HepG2 (cell line): Measurements from ENCODE around the gene TMEM187. TPM values are rescaled to one million over a fixed set of nuclear protein-coding genes. Genes with fewer than 3 reads are reported as not detected.

ENCODE experiments used
- FOXK2 ChIP-seq: fragments of 450-650 bp; IDR thresholded peaks from 2 replicates; pipeline ENCODE4 v1.6.1; 2016
- HHEX ChIP-seq: IDR thresholded peaks from 2 replicates; pipeline ENCODE4 v1.6.1; 2016; ENCODE audit warnings: control low read depth
- HMG20A ChIP-seq: IDR thresholded peaks from 2 replicates; pipeline ENCODE4 v1.6.1; 2016; ENCODE audit warnings: borderline replicate concordance
- HNF4A ChIP-seq: sonication (generic); formaldehyde crosslinking; IDR thresholded peaks from 2 replicates; pipeline ENCODE4 v1.4.0; 2020; ENCODE audit warnings: missing genetic modification reagents
- JDP2 ChIP-seq: sonication (generic); formaldehyde crosslinking; IDR thresholded peaks from 2 replicates; pipeline ENCODE4 v1.8.1; 2022; ENCODE audit warnings: missing genetic modification reagents, borderline replicate concordance
- KDM3A ChIP-seq: IDR thresholded peaks from 2 replicates; pipeline ENCODE4 v1.6.1; 2018; ENCODE audit warnings: low read depth, missing compliant biosample characterization
- KLF6 ChIP-seq: IDR thresholded peaks from 2 replicates; pipeline ENCODE4 v1.8.0; 2016; ENCODE audit warnings: missing biosample characterization, missing genetic modification reagents
- MAFK ChIP-seq, 2 experiments: IDR thresholded peaks in 1 of 2; conservative IDR thresholded peaks in 1 of 2; 2 replicates each; pipeline ENCODE4 v1.6.1; 2011; ENCODE audit warnings: improper control_type of control experiment in 2 of 2, low read length in 2 of 2
- NONO ChIP-seq, 2 experiments: fragments of 450-650 bp in 1 of 2; sonication (generic) in 1 of 2; formaldehyde crosslinking in 1 of 2; IDR thresholded peaks in 1 of 2; conservative IDR thresholded peaks in 1 of 2; 2 replicates each; pipeline versions ENCODE4 v1.6.1 to v1.8.0; 2017 to 2022; ENCODE audit warnings: mild to moderate bottlenecking in 1 of 2, missing genetic modification reagents in 1 of 2, moderate library complexity in 1 of 2
- PCBP2 ChIP-seq: fragments of 200-400 bp; formaldehyde crosslinking; optimal IDR thresholded peaks from 2 replicates; pipeline ENCODE3; 2018; ENCODE audit warnings: low read length, low read depth; ENCODE audit not compliant: poor library complexity, severe bottlenecking
- POGK ChIP-seq: sonication (generic); formaldehyde crosslinking; conservative IDR thresholded peaks from 2 replicates; pipeline ENCODE4 v1.8.0; 2022; ENCODE audit warnings: mild to moderate bottlenecking, moderate library complexity, missing genetic modification reagents
- RAD21 ChIP-seq: fragments of 450-650 bp; formaldehyde crosslinking; IDR thresholded peaks from 2 replicates; pipeline ENCODE4 v1.5.0; 2020; ENCODE audit warnings: mild to moderate bottlenecking
- SP1 ChIP-seq, 2 experiments: fragments of 450-650 bp in 1 of 2; sonication (generic) in 1 of 2; formaldehyde crosslinking in 1 of 2; IDR thresholded peaks; 2 replicates each; pipeline versions ENCODE4 v1.4.0 to v1.6.1; 2016 to 2020; ENCODE audit warnings: missing genetic modification reagents in 1 of 2
- SRY ChIP-seq: sonication (generic); formaldehyde crosslinking; IDR thresholded peaks from 2 replicates; pipeline ENCODE4 v1.8.0; 2022; ENCODE audit warnings: mild to moderate bottlenecking, missing genetic modification reagents
- STAG1 ChIP-seq: sonication (generic); formaldehyde crosslinking; IDR thresholded peaks from 2 replicates; pipeline ENCODE4 v1.4.0; 2020; ENCODE audit warnings: missing genetic modification reagents
- TSC22D2 ChIP-seq: sonication (generic); formaldehyde crosslinking; IDR thresholded peaks from 2 replicates; pipeline ENCODE4 v1.5.1; 2020; ENCODE audit warnings: missing genetic modification reagents, mild to moderate bottlenecking, borderline replicate concordance
- ZBTB33 ChIP-seq: sonication (generic); formaldehyde crosslinking; IDR thresholded peaks from 2 replicates; pipeline ENCODE4 v1.4.0; 2020; ENCODE audit warnings: missing genetic modification reagents
- ZNF20 ChIP-seq: sonication (generic); formaldehyde crosslinking; IDR thresholded peaks from 2 replicates; pipeline ENCODE4 v1.4.0; 2020; ENCODE audit warnings: mild to moderate bottlenecking, moderate library complexity, missing genetic modification reagents
- ZNF354B ChIP-seq: sonication (generic); formaldehyde crosslinking; IDR thresholded peaks from 2 replicates; pipeline ENCODE4 v1.8.0; 2022; ENCODE audit warnings: mild to moderate bottlenecking, missing genetic modification reagents
- ZNF629 ChIP-seq: sonication (generic); formaldehyde crosslinking; conservative IDR thresholded peaks from 2 replicates; pipeline ENCODE4 v1.5.0; 2020; ENCODE audit warnings: missing genetic modification reagents
- ZNF639 ChIP-seq: conservative IDR thresholded peaks from 2 replicates; pipeline ENCODE4 v1.6.1; 2018; ENCODE audit warnings: missing genetic modification reagents
- ZNF75D ChIP-seq: sonication (generic); formaldehyde crosslinking; IDR thresholded peaks from 2 replicates; pipeline ENCODE4 v1.8.1; 2023; ENCODE audit warnings: missing genetic modification reagents, mild to moderate bottlenecking, borderline replicate concordance
- polyA plus RNA-seq, 8 experiments: library from polyadenylated mRNA; depleted of rRNA in 3 of 8; stranded (reverse) in 7 of 8; unstranded in 1 of 8; fragments of >200 nt; fragmentation: Illumina TruSeq in 4 of 8; extraction: Trizol in 4 of 8; gene quantifications; 2 replicates each; pipeline versions ENCODE4 v1.2.1 to v1.2.3, GENCODE V29; 2011 to 2016; ENCODE audit warnings: low read depth in 4 of 8, missing spikeins in 1 of 8, mixed read lengths in 1 of 8; ENCODE audit not compliant: insufficient read depth in 1 of 8
- total RNA-seq, 5 experiments: library from RNA; depleted of rRNA; stranded (reverse); fragments of >200 nt; fragmentation: Illumina TruSeq; extraction: Trizol; gene quantifications; 2 replicates each; pipeline ENCODE4 v1.2.3, GENCODE V29; 2016; ENCODE audit warnings: low read depth in 1 of 5

The TMEM187 gene
- total and polyA plus RNA-seq, 2 of the 13 experiments (the other 11 are each of a cell fraction or from before 2014, with no cell fraction given) = 2.2 to 6.2 TPM

- TF ChIP-seq MAFK (conservative IDR thresholded peaks at IDR 0.05 in 1 of 2, IDR thresholded peaks at IDR 0.05 in 1 of 2; ENCODE audit: low read length in 2 of 2) (no peak), ZNF629 (CRISPR knock-in tag) (no peak), PCBP2 (no peak), ZBTB33 (CRISPR knock-in tag) (0 out of 2 replicates have a peak, but pooled peaks have one; percentile 42), NONO (IDR thresholded peaks at IDR 0.05) (no peak), NONO (CRISPR knock-in tag; conservative IDR thresholded peaks at IDR 0.05) (0 out of 2 replicates have a peak, but pooled peaks have one; percentile 22), RAD21 (peak; percentile 66), JDP2 (CRISPR knock-in tag) (no peak), ZNF20 (CRISPR knock-in tag) (no peak), SRY (CRISPR knock-in tag) (no peak), HNF4A (CRISPR knock-in tag) (no peak), POGK (no peak), KLF6 (CRISPR knock-in tag) (no peak), ZNF354B (CRISPR knock-in tag) (no peak), TSC22D2 (CRISPR knock-in tag) (no peak), HMG20A (no peak), SP1 (IDR thresholded peaks at IDR 0.05) (no peak), SP1 (CRISPR knock-in tag; IDR thresholded peaks at IDR 0.05) (no peak), STAG1 (CRISPR knock-in tag) (peak; percentile 77), ZNF639 (CRISPR knock-in tag) (no peak), ZNF75D (no peak), KDM3A (0 out of 2 replicates have a peak, but pooled peaks have one; percentile 54), HHEX (CRISPR knock-in tag) (no peak), FOXK2 (no peak)
- TF ChIP-seq, all 625 proteins: peak for 11
Measured at GRCh38 chrX:153953342-153953830, 19.2 kb upstream of the TMEM187 start (continued).
